ENCODE data around the gene BARHL1. TPM values are rescaled to one million over a fixed set of nuclear protein-coding genes. Genes with fewer than 3 reads are reported as not detected.
A peak's percentile ranks its signal among the peaks of the same experiment; 100 is the strongest.

The BARHL1 gene
- total RNA-seq, 1 donor from 2014 or later, result not detected

DNA sequence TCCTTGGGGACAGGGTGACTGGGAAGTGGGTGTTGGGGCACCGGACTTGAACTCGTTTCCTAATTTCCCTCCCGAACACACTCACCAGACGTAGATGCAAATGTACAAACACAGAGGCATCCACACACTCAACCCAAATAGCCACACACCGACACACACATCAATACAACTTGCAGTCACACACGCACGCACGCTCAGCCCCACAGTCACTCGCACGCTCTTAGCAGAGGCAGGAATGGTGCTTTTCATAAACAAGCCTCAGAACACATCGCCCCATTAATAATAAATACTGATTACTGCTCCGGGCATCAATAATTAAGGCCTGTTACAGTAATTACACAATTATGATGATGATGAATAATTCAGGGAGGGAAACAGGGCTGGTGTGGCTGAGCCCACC, 5.7 kb downstream of the BARHL1 start:
- TF ChIP-seq, protein P1, sequence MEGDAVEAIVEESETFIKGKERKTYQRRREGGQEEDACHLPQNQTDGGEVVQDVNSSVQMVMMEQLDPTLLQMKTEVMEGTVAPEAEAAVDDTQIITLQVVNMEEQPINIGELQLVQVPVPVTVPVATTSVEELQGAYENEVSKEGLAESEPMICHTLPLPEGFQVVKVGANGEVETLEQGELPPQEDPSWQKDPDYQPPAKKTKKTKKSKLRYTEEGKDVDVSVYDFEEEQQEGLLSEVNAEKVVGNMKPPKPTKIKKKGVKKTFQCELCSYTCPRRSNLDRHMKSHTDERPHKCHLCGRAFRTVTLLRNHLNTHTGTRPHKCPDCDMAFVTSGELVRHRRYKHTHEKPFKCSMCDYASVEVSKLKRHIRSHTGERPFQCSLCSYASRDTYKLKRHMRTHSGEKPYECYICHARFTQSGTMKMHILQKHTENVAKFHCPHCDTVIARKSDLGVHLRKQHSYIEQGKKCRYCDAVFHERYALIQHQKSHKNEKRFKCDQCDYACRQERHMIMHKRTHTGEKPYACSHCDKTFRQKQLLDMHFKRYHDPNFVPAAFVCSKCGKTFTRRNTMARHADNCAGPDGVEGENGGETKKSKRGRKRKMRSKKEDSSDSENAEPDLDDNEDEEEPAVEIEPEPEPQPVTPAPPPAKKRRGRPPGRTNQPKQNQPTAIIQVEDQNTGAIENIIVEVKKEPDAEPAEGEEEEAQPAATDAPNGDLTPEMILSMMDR (IDR thresholded peaks at IDR 0.05; ENCODE audit: partially characterized antibody, unreplicated experiment), result no peak
- peaks cover 38% of the 10 kb centered on the region for H3K27me3 Mint-ChIP-seq (ENCODE audit: unreplicated experiment)
- H3K4me3 Mint-ChIP-seq (ENCODE audit: unreplicated experiment), result peak overlapping the region; percentile 63
- no peak for DNase-seq
- peak overlapping the region; percentile 34 for H3K27ac Mint-ChIP-seq (ENCODE audit: unreplicated experiment)
- H3K36me3 Mint-ChIP-seq (ENCODE audit: unreplicated experiment), result no peaks in the 10 kb centered on the region
- H3K9me3 Mint-ChIP-seq (ENCODE audit: unreplicated experiment), result peaks cover 15% of the 10 kb centered on the region
- H3K4me1 Mint-ChIP-seq (ENCODE audit: low read depth, unreplicated experiment), result peaks cover 19% of the 10 kb centered on the region

DNA sequence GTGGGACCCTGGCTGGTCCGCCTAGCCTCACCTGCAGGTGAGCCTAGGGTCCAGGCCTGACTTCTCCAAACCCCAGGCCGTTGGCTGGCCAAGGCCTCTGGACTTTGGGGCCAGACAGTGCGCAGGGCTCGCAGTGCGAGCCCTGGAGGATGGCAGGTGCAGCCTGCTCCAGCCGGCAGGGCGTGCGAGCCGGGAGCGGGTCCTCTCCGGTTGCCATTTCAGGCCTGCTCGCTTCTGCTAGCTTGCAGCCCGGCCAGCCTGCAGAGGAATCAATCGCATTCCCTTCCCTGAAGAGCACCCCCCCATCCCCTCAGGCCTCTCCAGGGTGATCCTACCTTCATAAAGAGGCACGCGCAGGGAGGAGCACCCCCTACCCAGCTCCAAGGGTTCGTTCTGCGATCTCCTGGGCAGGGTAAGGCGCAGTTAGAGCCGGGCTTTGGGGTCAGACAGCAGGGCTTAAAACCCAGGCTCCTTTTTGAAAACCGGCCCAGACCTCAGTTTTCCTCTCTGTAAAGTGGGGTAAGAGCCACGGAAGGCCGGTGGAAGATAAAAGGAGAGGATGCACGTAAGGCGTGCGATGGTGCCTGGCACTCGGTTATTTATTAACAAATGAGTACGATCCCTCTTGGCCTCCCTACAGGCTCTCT, 6.2 kb downstream of the BARHL1 start:
- no peak overlapping the region for H3K27ac Mint-ChIP-seq (ENCODE audit: unreplicated experiment)
- H3K27me3 Mint-ChIP-seq (ENCODE audit: unreplicated experiment), result peaks cover 35% of the 10 kb centered on the region
- peak; percentile 77 for DNase-seq
- H3K9me3 Mint-ChIP-seq (ENCODE audit: unreplicated experiment), result peaks cover 12% of the 10 kb centered on the region
- H3K4me3 Mint-ChIP-seq (ENCODE audit: unreplicated experiment), result no peak overlapping the region
- no peaks in the 10 kb centered on the region for H3K36me3 Mint-ChIP-seq (ENCODE audit: unreplicated experiment)
- peaks cover 20% of the 10 kb centered on the region for H3K4me1 Mint-ChIP-seq (ENCODE audit: low read depth, unreplicated experiment)
- TF ChIP-seq, protein P1 (IDR thresholded peaks at IDR 0.05; ENCODE audit: partially characterized antibody, unreplicated experiment), result no peak

DNA sequence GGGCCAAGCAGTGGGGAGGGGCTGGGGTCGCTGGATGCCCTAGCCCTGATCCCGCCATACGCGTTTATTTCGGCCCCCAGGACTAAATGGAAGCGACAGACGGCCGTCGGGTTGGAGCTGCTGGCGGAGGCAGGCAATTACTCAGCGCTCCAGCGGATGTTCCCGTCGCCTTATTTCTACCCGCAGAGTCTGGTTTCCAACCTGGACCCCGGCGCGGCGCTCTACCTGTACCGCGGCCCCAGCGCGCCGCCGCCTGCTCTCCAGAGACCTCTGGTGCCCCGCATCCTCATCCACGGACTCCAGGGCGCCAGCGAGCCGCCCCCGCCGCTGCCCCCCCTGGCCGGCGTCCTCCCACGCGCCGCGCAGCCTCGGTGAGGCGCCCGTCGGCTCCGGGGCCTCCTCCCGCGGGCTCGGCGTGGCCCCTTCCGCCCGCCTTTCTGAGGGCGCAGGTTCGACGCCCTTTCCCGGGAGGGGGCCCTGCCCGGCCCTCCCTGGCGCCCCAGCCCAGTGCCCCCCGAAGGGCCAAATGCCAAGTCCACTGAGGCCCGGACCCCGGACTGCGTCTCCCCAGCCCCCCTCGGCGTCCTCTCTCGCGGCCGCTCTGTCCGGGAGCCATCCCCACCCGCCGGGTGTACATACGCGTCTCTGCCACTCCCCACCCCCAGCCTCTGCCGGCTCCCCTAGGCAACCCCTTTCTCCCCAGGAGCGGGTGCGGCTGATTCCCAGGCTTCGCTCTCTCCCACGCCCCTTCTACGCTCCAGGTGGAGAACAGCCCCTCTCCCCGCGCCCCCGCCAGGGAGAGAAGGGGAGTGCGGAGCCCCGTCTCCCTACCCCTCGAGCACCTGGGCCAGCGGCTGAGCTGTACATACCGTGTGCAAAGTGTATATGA, 7.0 kb downstream of the BARHL1 start:
- Mint-ChIP-seq H3K27me3 (ENCODE audit: unreplicated experiment) (peaks cover 31% of the 10 kb centered on the region), H3K27ac (ENCODE audit: unreplicated experiment) (no peak overlapping the region), H3K4me3 (ENCODE audit: unreplicated experiment) (no peak overlapping the region), H3K36me3 (ENCODE audit: unreplicated experiment) (no peaks in the 10 kb centered on the region), H3K9me3 (ENCODE audit: unreplicated experiment) (peaks cover 12% of the 10 kb centered on the region), H3K4me1 (ENCODE audit: low read depth, unreplicated experiment) (peaks cover 21% of the 10 kb centered on the region)
- peak; percentile 36 for DNase-seq
- TF ChIP-seq, protein P1 (IDR thresholded peaks at IDR 0.05; ENCODE audit: partially characterized antibody, unreplicated experiment), result no peak

- DNase-seq, result peak; percentile 36
- TF ChIP-seq, protein P1 (IDR thresholded peaks at IDR 0.05; ENCODE audit: partially characterized antibody, unreplicated experiment), result no peak
- Mint-ChIP-seq H3K4me1 (ENCODE audit: low read depth, unreplicated experiment) (peaks cover 15% of the 10 kb centered on the region), H3K27ac (ENCODE audit: unreplicated experiment) (no peak overlapping the region), H3K27me3 (ENCODE audit: unreplicated experiment) (peaks cover 28% of the 10 kb centered on the region), H3K9me3 (ENCODE audit: unreplicated experiment) (peaks cover 12% of the 10 kb centered on the region), H3K36me3 (ENCODE audit: unreplicated experiment) (no peaks in the 10 kb centered on the region), H3K4me3 (ENCODE audit: unreplicated experiment) (no peak overlapping the region)
Measured at GRCh38 chr9:132590037-132590317, 7.6 kb downstream of the BARHL1 start.

All from glutamatergic neuron (in vitro differentiated cells).